Endothelial cell of umbilical vein (primary cell): ENCODE measurements around the gene TMEM140. TPM values are rescaled to one million over a fixed set of nuclear protein-coding genes. Genes with fewer than 3 reads are reported as not detected.

ENCODE experiments used
- BruUV-seq: library from RNA; stranded (reverse); fragments of 400-500 nt; replicated peaks from 2 replicates; lab custom pipeline; 2021; lab: Mats Ljungman, UMichigan
- CTCF ChIA-PET: fragments of 300-600, 350-600 bp; sonication (Branson Sonifier 250); formaldehyde crosslinking; loops from one replicate; lab custom pipeline; 2021; ENCODE audit warnings: antibody characterized with exemption, inconsistent platforms; lab: Charles Lee
- POLR2A ChIA-PET: fragments of 300-600, 350-600 bp; sonication (Branson Sonifier 250); formaldehyde crosslinking; loops from one replicate; lab custom pipeline; 2021; ENCODE audit warnings: antibody characterized with exemption, inconsistent platforms; lab: Charles Lee
- DNase-seq: peaks from one replicate; pipeline ENCODE4 v3.0.0-alpha.2; 2011; ENCODE audit warnings: low read depth, low spot score
- FAIRE-seq: peaks from 2 replicates; lab custom pipeline; 2011; peaks lifted over from hg19 to GRCh38; lab: Jason Lieb, UNC
- H2AFZ ChIP-seq: 2 replicates; pipeline ENCODE4 v1.6.0; 2012; ENCODE audit warnings: low read depth, low read length, control low read depth, inconsistent platforms
- H3K27ac ChIP-seq: 2 replicates; pipeline ENCODE4 v1.5.1; 2011; ENCODE audit warnings: low read depth, mild to moderate bottlenecking, control low read depth, low read length, moderate library complexity; ENCODE audit not compliant: insufficient read depth
- H3K27me3 ChIP-seq, 2 experiments: 2 replicates each; pipeline versions ENCODE4 v1.6.0 to v1.6.1; 2011; ENCODE audit warnings: low read length in 2 of 2, mixed read lengths in 1 of 2; ENCODE audit not compliant: control insufficient read depth in 2 of 2, insufficient read depth in 2 of 2
- H3K36me3 ChIP-seq, 2 experiments: 2 replicates in 1 of 2; 3 replicates in 1 of 2; pipeline ENCODE4 v1.5.1; 2011; ENCODE audit warnings: low read length in 2 of 2, mild to moderate bottlenecking in 1 of 2, moderate library complexity in 1 of 2; ENCODE audit not compliant: control insufficient read depth in 2 of 2, insufficient read depth in 2 of 2; ENCODE audit errors: extremely low read depth in 1 of 2
- H3K4me1 ChIP-seq: 3 replicates; pipeline ENCODE4 v1.5.1; 2011; ENCODE audit warnings: mild to moderate bottlenecking, low read length; ENCODE audit not compliant: control insufficient read depth, insufficient read depth; ENCODE audit errors: extremely low read depth
- H3K4me2 ChIP-seq: 2 replicates; pipeline ENCODE4 v1.6.1; 2011; ENCODE audit warnings: low read length, control low read depth, mixed read lengths; ENCODE audit not compliant: insufficient read depth
- H3K4me3 ChIP-seq, 3 experiments: fragments of 200-600 bp in 1 of 3; sonication (generic), shearing (Covaris generic) in 1 of 3; replicated peaks in 1 of 3; 2 replicates each; pipeline ENCODE4 v1.5.1; 2011 to 2016; ENCODE audit warnings: control low read depth in 3 of 3, low read length in 3 of 3, mild to moderate bottlenecking in 2 of 3, inconsistent platforms in 1 of 3, low read depth in 1 of 3, moderate library complexity in 1 of 3; ENCODE audit not compliant: insufficient read depth in 1 of 3
- H3K79me2 ChIP-seq: 2 replicates; pipeline ENCODE4 v1.6.0; 2012; ENCODE audit warnings: low read length, inconsistent platforms; ENCODE audit not compliant: control insufficient read depth, insufficient read depth
- H3K9ac ChIP-seq: replicated peaks from 2 replicates; pipeline ENCODE3; 2011; ENCODE audit warnings: low read length, control low read depth; ENCODE audit not compliant: insufficient read depth; ENCODE audit errors: extremely low read depth
- H3K9me1 ChIP-seq: replicated peaks from 3 replicates; pipeline ENCODE4 v1.6.0; 2011; ENCODE audit warnings: mild to moderate bottlenecking, low read length; ENCODE audit not compliant: control insufficient read depth, insufficient read depth; ENCODE audit errors: extremely low read depth
- H3K9me3 ChIP-seq: replicated peaks from 2 replicates; pipeline ENCODE4 v1.5.1; 2012; ENCODE audit warnings: low read length, inconsistent platforms; ENCODE audit not compliant: control insufficient read depth, insufficient read depth
- H4K20me1 ChIP-seq: replicated peaks from 2 replicates; pipeline ENCODE3; 2011; ENCODE audit warnings: mild to moderate bottlenecking, low read length; ENCODE audit not compliant: control insufficient read depth, insufficient read depth; ENCODE audit errors: extremely low read depth
- CTCF ChIP-seq, 2 donors: IDR thresholded peaks; 1 replicate in 1 of 2; 2 replicates in 1 of 2; pipeline ENCODE4 v1.5.1; 2011; ENCODE audit warnings: low read length in 2 of 2, mild to moderate bottlenecking in 2 of 2, moderate library complexity in 2 of 2, control low read depth in 1 of 2, inconsistent platforms in 1 of 2, low read depth in 1 of 2; ENCODE audit not compliant: insufficient read depth in 1 of 2; ENCODE audit errors: extremely low read depth in 1 of 2
- EZH2 ChIP-seq: IDR thresholded peaks from 2 replicates; pipeline ENCODE4 v1.6.1; 2012; ENCODE audit warnings: borderline replicate concordance, low read depth, mild to moderate bottlenecking, moderate library complexity, low read length, inconsistent platforms; ENCODE audit not compliant: severe bottlenecking
- FOS ChIP-seq: IDR thresholded peaks from 2 replicates; pipeline ENCODE4 v1.6.1; 2011; ENCODE audit warnings: mild to moderate bottlenecking, low read length, moderate library complexity, borderline replicate concordance; ENCODE audit not compliant: insufficient read depth
- GATA2 ChIP-seq: IDR thresholded peaks from 2 replicates; pipeline ENCODE4 v1.7.0; 2011; ENCODE audit warnings: low read depth, mild to moderate bottlenecking, moderate library complexity, mixed read lengths, low read length; ENCODE audit not compliant: insufficient read length, insufficient read depth
- JUN ChIP-seq: IDR thresholded peaks from 2 replicates; pipeline ENCODE4 v1.6.1; 2011; ENCODE audit warnings: borderline replicate concordance, low read depth; ENCODE audit not compliant: insufficient read length, insufficient read depth
- MAX ChIP-seq: IDR thresholded peaks from 2 replicates; pipeline ENCODE4 v1.6.1; 2011; ENCODE audit not compliant: insufficient read depth, insufficient read length
- MYC ChIP-seq: IDR thresholded peaks from one replicate; pipeline ENCODE4 v1.6.1; 2011; ENCODE audit warnings: mild to moderate bottlenecking, low read depth, low read length
- POLR2A ChIP-seq: IDR thresholded peaks from 2 replicates; pipeline ENCODE4 v1.6.1; 2012; ENCODE audit warnings: low read depth, mild to moderate bottlenecking, control low read depth, low read length
- POLR2AphosphoS5 ChIP-seq: IDR thresholded peaks from 2 replicates; pipeline ENCODE4 v1.6.1; 2012; ENCODE audit warnings: low read depth, mild to moderate bottlenecking, control low read depth, low read length, moderate library complexity; ENCODE audit not compliant: insufficient read depth
- dilution Hi-C: fragments of 300-500 bp; cut with MboI; formaldehyde crosslinking; loops from one replicate; pipeline ENCODE4 v1.15.0; 2019; ENCODE audit warnings: low sequenced_read_pairs; ENCODE audit not compliant: extremely low pct_ligation_motif_present
- intact Hi-C: fragments of 100-400 bp; cut with micrococcal nuclease; formaldehyde crosslinking; loops from one replicate; pipeline ENCODE4 v1.10.0; 2022
- polyA plus RNA-seq, 4 experiments: library from polyadenylated mRNA; depleted of rRNA in 3 of 4; stranded (reverse) in 3 of 4; unstranded in 1 of 4; fragments of >200 nt; gene quantifications; 2 replicates each; pipeline versions ENCODE4 v1.2.1 to v1.2.3, GENCODE V29; 2011 to 2012; ENCODE audit warnings: missing spikeins in 1 of 4
- total RNA-seq: library from RNA; stranded (reverse); gene quantifications from 2 replicates; pipeline ENCODE4 v1.2.3, GENCODE V29; 2021

TMEM140 gene
- total and polyA plus RNA-seq, 2 donors (not counting 3 experiments of a cell fraction or from before 2014, with no cell fraction given): 17.9 to 26.5 TPM

- Histone ChIP-seq H3K27ac (no peak overlapping the region), H3K4me3 (no peak overlapping the region), H3K36me3 (peaks cover 0 to 13% of the 10 kb centered on the region in 2 experiments), H3K9ac (no peak overlapping the region), H4K20me1 (no peaks in the 10 kb centered on the region), H3K4me1 (no peaks in the 10 kb centered on the region), H3K4me2 (no peak overlapping the region), H3K9me1 (no peaks in the 10 kb centered on the region), H3K79me2 (no peaks in the 10 kb centered on the region), H3K27me3 (no peaks in the 10 kb centered on the region), H3K9me3 (peaks cover 4% of the 10 kb centered on the region), H2AFZ (no peak overlapping the region)
- DNase-seq (no peak), FAIRE-seq (no peak)
- dilution Hi-C loops: no loop called here
- BruUV-seq: no TSS peak
- POLR2A ChIA-PET: no interaction called here
- TF ChIP-seq GATA2 (no peak), FOS (no peak), JUN (no peak), POLR2AphosphoS5 (no peak), MAX (no peak), CTCF (IDR thresholded peaks at IDR 0.05; ENCODE audit: extremely low read depth in 1 of 2, insufficient read depth in 1 of 2, low read depth in 1 of 2, low read length in 2 of 2) (no peak), MYC (no peak), POLR2A (no peak), EZH2 (no peak)
- intact Hi-C loops: no loop called here
- CTCF ChIA-PET: no interaction called here
Measured at GRCh38 chr7:135186261-135186540, 38.3 kb downstream of the TMEM140 start.
